ENCODE data around the gene C4A.
"Not testable (repeated sequence)": the region's sequence is repeated elsewhere in the genome, so short reads cannot be mapped to it uniquely, and the experiment has no call there.

DNA sequence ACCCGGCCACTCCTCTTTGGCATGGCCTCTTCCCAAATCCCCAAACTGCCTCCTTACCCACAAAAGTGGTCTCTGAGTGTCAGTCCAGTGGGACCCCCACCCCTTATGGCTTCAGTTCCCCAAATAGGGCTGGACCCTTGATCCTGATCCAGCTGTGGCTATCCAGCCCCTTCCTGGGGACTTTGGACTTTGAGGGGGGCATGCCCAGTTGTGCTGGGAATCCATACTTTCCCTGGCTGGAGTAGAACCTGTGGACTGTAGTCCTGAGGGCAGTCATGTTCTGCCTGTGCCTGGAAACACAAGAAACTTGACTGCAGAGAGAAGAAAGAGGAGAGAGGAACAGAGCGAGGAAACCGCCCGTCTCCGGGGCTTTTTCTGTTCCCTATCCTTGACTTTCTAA lies 55.3 kb downstream of the C4A start:
- TF ChIP-seq, protein P1, sequence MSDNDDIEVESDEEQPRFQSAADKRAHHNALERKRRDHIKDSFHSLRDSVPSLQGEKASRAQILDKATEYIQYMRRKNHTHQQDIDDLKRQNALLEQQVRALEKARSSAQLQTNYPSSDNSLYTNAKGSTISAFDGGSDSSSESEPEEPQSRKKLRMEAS (IDR thresholded peaks at IDR 0.05; ENCODE audit: low read depth, low read length): not testable (repeated sequence)
- TF ChIP-seq, protein P2, sequence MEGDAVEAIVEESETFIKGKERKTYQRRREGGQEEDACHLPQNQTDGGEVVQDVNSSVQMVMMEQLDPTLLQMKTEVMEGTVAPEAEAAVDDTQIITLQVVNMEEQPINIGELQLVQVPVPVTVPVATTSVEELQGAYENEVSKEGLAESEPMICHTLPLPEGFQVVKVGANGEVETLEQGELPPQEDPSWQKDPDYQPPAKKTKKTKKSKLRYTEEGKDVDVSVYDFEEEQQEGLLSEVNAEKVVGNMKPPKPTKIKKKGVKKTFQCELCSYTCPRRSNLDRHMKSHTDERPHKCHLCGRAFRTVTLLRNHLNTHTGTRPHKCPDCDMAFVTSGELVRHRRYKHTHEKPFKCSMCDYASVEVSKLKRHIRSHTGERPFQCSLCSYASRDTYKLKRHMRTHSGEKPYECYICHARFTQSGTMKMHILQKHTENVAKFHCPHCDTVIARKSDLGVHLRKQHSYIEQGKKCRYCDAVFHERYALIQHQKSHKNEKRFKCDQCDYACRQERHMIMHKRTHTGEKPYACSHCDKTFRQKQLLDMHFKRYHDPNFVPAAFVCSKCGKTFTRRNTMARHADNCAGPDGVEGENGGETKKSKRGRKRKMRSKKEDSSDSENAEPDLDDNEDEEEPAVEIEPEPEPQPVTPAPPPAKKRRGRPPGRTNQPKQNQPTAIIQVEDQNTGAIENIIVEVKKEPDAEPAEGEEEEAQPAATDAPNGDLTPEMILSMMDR (IDR thresholded peaks at IDR 0.05; ENCODE audit: low read depth, low read length): not testable (repeated sequence)
- TF ChIP-seq POLR2A (IDR thresholded peaks at IDR 0.05; ENCODE audit: extremely low read depth, insufficient read length): not testable (repeated sequence)
